Measurements from ENCODE around the gene ATP2B2. TPM values are rescaled to one million over a fixed set of nuclear protein-coding genes. Genes with fewer than 3 reads are reported as not detected.

The ATP2B2 gene
- total RNA-seq, 1 donor from 2014 or later: not detected

GRCh38 chr3:10308678-10309077 is 196.7 kb downstream of the ATP2B2 start:
- Histone ChIP-seq H2AFZ (replicated peaks) (no peak overlapping the region), H3K36me3 (peaks cover 6% of the 10 kb centered on the region), H3K4me3 (no peak overlapping the region), H3K79me2 (ENCODE audit: low read depth) (no peaks in the 10 kb centered on the region), H3K4me2 (no peak overlapping the region), H4K20me1 (ENCODE audit: low read depth) (no peaks in the 10 kb centered on the region), H3K27me3 (no peaks in the 10 kb centered on the region), H3F3A (ENCODE audit: low read depth) (no peaks in the 10 kb centered on the region), H3K9ac (no peak overlapping the region), H3K27ac (no peak overlapping the region), H3K9me3 (ENCODE audit: low read depth) (no peaks in the 10 kb centered on the region), H3K4me1 (no peaks in the 10 kb centered on the region)
- no peak overlapping the region for H3K27ac Mint-ChIP-seq
- H3K4me1 Mint-ChIP-seq: no peaks in the 10 kb centered on the region
- no peak overlapping the region for H3K4me3 Mint-ChIP-seq
- no peak for DNase-seq (ENCODE audit: low spot score)
- no peaks in the 10 kb centered on the region for H3K9me3 Mint-ChIP-seq
- H3K36me3 Mint-ChIP-seq: peaks cover 22% of the 10 kb centered on the region
- TF ChIP-seq EZH2phosphoT487 (IDR thresholded peaks at IDR 0.05): no peak
- TF ChIP-seq, protein P1, sequence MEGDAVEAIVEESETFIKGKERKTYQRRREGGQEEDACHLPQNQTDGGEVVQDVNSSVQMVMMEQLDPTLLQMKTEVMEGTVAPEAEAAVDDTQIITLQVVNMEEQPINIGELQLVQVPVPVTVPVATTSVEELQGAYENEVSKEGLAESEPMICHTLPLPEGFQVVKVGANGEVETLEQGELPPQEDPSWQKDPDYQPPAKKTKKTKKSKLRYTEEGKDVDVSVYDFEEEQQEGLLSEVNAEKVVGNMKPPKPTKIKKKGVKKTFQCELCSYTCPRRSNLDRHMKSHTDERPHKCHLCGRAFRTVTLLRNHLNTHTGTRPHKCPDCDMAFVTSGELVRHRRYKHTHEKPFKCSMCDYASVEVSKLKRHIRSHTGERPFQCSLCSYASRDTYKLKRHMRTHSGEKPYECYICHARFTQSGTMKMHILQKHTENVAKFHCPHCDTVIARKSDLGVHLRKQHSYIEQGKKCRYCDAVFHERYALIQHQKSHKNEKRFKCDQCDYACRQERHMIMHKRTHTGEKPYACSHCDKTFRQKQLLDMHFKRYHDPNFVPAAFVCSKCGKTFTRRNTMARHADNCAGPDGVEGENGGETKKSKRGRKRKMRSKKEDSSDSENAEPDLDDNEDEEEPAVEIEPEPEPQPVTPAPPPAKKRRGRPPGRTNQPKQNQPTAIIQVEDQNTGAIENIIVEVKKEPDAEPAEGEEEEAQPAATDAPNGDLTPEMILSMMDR (IDR thresholded peaks at IDR 0.05): no peak
- TF ChIP-seq EZH2 (IDR thresholded peaks at IDR 0.05): no peak
- H3K27me3 Mint-ChIP-seq (ENCODE audit: insufficient read depth, low read depth): peaks cover 7% of the 10 kb centered on the region

DNA sequence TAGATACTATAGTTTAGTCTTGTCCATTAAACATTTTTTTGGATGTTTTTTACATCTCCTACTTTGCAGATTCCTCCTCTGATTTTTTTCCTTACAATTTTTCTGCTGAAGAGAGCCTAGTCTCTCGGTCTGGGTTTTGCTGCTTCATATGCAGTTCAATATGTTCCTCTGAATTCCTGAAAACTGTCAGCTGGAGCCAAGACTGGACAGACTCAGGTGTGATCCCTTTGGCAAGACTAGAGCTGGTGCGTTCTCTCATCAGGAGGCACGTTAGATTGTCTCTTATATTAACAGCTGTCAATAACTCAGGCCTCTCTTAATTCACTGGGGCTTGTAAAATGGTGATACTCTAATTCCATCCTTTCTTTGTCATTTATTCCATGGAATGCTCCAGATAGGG is 199.2 kb downstream of the ATP2B2 start:
- no peak for DNase-seq (ENCODE audit: low spot score)
- Histone ChIP-seq H3K4me1 (no peaks in the 10 kb centered on the region), H4K20me1 (ENCODE audit: low read depth) (no peaks in the 10 kb centered on the region)

GRCh38 chr3:10305331-10305902 is 200.0 kb downstream of the ATP2B2 start:
- Histone ChIP-seq H3K27ac (no peak overlapping the region), H3K36me3 (peaks cover under 1% of the 10 kb centered on the region), H3K9ac (no peak overlapping the region), H3K4me1 (no peaks in the 10 kb centered on the region), H3F3A (ENCODE audit: low read depth) (no peaks in the 10 kb centered on the region), H3K79me2 (ENCODE audit: low read depth) (no peaks in the 10 kb centered on the region), H4K20me1 (ENCODE audit: low read depth) (no peaks in the 10 kb centered on the region), H3K4me3 (no peak overlapping the region), H3K27me3 (no peaks in the 10 kb centered on the region), H3K9me3 (ENCODE audit: low read depth) (no peaks in the 10 kb centered on the region), H2AFZ (replicated peaks) (no peak overlapping the region), H3K4me2 (no peak overlapping the region)
- no peak overlapping the region for H3K4me3 Mint-ChIP-seq
- no peaks in the 10 kb centered on the region for H3K9me3 Mint-ChIP-seq
- DNase-seq (ENCODE audit: low spot score): no peak
- TF ChIP-seq, protein P1 (IDR thresholded peaks at IDR 0.05): no peak
- TF ChIP-seq EZH2phosphoT487 (IDR thresholded peaks at IDR 0.05) (no peak), EZH2 (IDR thresholded peaks at IDR 0.05) (no peak)
- no peak overlapping the region for H3K27ac Mint-ChIP-seq
- H3K4me1 Mint-ChIP-seq: no peaks in the 10 kb centered on the region
- peaks cover 29% of the 10 kb centered on the region for H3K36me3 Mint-ChIP-seq
- H3K27me3 Mint-ChIP-seq (ENCODE audit: insufficient read depth, low read depth): peaks cover 10% of the 10 kb centered on the region

More for the DNA sequence above, 199.2 kb downstream of the ATP2B2 start:
- TF ChIP-seq EZH2 (IDR thresholded peaks at IDR 0.05) (no peak), EZH2phosphoT487 (IDR thresholded peaks at IDR 0.05) (no peak)
- TF ChIP-seq, protein P1 (IDR thresholded peaks at IDR 0.05): no peak
- Mint-ChIP-seq H3K36me3 (peaks cover 32% of the 10 kb centered on the region), H3K27ac (no peak overlapping the region), H3K4me3 (no peak overlapping the region), H3K27me3 (ENCODE audit: insufficient read depth, low read depth) (peaks cover 10% of the 10 kb centered on the region), H3K9me3 (no peaks in the 10 kb centered on the region), H3K4me1 (no peaks in the 10 kb centered on the region)
- peaks cover 6% of the 10 kb centered on the region for H3K36me3 ChIP-seq
- H3K27me3 ChIP-seq: no peaks in the 10 kb centered on the region
- no peak overlapping the region for H2AFZ ChIP-seq (replicated peaks)
- no peak overlapping the region for H3K27ac ChIP-seq
- no peaks in the 10 kb centered on the region for H3K79me2 ChIP-seq (ENCODE audit: low read depth)
- H3K4me2 ChIP-seq: no peak overlapping the region
- H3K4me3 ChIP-seq: no peak overlapping the region
- H3K9ac ChIP-seq: no peak overlapping the region
- no peaks in the 10 kb centered on the region for H3K9me3 ChIP-seq (ENCODE audit: low read depth)
- H3F3A ChIP-seq (ENCODE audit: low read depth): no peaks in the 10 kb centered on the region
